Right forelimb (tissue), 1 donor: ENCODE results near the gene NT5M.
"Not testable (repeated sequence)": the region's sequence is repeated elsewhere in the genome, so short reads cannot be mapped to it uniquely, and the experiment has no call there.

Experiments used
- DNase-seq: peaks from one replicate; pipeline ENCODE4 v3.0.0-alpha.2; 2018

The NT5M gene

DNA sequence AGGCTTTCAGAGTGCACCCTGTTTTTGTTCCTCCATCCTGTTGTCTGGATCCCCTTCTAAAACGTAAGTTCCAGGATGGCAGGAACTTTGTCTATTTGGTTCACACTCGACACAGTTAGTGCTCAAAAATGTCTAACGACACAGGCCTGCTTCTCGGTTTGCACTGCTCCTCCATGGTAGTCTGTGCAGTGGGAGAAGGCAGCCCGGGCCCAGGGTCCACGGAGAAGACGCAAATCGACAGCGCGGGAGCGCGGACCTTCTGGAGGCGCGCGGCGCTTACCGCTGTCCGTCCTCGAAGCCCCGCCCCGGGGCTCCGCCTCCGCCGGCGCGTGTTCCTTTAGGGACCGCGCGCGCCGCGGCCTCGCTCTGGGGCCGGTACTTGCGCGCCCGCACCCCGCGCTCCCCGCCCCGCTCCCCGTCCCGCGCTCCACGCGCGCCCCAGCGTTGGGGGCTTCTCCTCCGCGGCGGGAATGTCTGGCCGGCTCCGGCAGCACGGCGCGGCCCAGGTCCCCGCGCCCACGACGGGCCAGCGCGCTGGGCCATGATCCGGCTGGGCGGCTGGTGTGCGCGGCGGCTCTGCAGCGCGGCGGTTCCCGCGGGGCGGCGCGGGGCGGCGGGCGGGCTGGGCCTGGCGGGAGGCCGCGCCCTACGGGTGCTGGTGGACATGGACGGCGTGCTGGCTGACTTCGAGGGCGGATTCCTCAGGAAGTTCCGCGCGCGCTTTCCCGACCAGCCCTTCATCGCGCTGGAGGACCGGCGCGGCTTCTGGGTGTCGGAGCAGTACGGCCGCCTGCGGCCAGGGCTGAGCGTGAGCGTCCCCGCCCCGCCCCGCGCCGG, at the start of gene NT5M:
TSS of gene NT5M (plus strand) at position 364 of the 837 bp plus-strand sequence. CDS start at position 542, 178 bp downstream.
- peak; percentile 86 for DNase-seq

DNA sequence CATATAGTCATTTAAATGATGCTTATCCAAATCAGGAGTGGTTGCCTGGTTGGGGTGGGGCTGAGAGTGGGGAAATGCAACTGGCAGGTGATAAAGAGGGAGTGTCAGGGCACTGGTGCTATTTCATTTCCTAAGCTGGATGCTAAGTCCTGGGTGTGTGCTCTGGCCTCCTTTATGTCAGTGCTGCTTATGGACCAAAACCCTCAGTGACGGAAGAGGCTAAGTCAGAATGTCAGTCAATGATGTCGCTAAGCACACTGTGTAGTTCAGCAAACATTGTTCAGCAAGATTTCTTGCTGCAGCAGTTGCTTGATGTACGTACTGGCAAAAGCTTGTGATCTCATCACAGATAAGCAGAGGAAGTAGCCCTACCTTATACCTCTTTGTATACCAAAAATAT, 49.8 kb upstream of the NT5M start:
- no peak for DNase-seq

DNA sequence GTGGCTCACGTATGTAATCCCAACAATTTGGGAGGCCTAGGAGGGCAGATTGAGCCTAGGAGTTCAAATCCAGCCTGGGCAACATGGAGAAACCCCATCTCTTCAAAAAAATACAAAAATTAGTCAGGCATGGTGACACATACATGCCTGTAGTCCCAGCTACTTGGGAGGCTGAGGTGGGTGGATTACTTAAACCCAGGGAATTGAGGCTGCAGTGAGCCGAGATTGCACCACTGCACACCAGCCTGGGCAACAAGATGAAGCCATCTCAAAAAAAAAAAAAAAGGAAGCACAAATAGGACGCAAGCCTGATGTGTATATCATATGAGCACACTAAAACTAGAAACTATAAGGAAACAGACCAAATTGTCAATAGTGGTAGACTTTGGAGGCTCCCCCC, 49.1 kb upstream of the NT5M start:
- DNase-seq, result no peak

DNA sequence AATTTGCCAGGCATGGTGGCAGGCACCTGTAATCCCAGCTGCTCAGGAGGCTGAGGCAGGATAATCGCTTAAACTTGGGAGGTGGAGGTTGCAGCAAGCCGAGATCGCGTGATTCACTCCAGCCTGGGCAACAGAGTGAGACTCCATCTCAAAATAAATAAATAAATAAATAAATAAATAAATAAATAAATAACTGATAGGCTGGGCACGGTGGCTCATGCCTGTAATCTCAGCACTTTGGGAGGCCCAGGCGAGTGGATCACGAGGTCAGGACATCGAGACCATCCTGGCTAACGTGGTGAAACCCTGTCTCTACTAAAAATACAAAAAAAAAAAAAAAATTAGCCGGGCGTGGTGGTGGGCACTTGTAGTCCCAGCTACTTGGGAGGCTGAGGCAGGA, 47.5 kb upstream of the NT5M start:
- DNase-seq, result not testable (repeated sequence)

DNA sequence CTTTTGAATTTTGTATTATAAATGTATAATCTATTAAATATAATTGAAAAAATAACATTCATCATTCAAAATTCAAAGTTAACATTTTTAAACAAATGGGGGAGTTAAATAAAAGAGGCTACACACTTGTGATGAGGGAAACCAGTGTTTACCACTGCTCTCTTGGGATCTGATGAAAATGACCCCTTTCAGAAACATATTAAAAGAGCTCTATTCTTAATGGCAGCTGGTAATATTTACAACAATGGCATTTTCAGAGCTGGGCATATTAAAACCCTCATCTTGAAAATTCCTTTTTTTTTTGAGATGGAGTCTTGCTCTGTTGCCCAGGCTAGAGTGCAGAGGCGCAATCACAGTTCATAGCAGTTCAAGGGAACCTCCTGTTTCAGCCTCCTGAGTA, 46.9 kb upstream of the NT5M start:
- no peak for DNase-seq

DNA sequence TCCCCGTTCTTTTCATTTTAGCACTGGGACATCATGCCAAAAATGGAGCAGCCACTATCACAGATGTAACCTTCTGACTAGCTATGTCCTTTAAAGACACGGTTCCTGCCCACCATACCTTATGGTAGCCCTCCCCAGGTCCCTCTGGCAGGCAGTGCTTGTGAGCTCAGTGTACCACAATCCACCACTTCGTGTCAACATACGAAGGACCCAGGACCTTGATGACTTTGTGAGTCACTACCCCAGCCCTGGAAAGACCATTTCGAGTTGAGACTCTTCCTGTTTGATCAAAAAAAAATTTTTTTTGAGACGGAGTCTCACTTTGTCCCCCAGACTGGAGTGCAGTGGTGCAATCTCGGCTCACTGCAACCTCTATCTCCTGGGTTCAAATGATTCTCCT, 45.2 kb upstream of the NT5M start:
- no peak for DNase-seq

DNA sequence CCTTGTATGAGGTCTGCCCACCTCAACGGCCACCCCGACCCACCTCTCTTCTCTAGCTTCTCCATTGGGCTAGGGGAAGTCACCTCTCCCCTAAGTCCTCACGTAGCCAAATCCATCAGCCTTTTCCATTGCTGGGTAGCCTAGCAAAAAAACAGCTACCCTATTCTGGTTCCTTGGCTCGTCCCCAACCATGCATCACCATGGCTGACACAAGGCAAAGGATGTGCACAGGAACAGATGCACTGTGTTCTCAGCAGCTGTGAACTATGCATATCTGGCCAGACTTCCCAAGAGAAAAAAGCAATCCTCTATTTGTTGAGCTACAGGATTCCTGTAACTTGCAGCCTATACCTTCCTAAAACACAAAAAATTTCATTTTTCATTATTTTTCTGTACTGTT, 44.2 kb upstream of the NT5M start:
- no peak for DNase-seq

DNA sequence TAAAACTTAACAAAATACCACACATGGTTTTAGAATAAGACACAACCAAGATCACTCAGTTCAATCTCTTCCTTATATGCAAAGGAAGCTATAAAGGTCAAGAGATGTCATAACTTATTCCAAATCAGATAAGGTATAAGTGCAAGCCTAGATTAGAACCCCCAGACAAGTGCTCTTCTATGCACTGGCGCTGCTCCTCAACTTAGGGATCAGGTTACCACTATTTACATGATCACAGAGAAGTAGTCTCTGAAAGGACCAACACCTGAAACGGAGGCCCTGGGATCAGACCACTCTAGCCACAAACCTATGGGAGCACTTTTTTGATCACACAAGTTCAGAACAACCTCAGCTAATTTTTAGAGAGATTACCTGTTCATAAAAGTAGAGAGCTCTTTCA, 38.7 kb upstream of the NT5M start:
- DNase-seq, result no peak

DNA sequence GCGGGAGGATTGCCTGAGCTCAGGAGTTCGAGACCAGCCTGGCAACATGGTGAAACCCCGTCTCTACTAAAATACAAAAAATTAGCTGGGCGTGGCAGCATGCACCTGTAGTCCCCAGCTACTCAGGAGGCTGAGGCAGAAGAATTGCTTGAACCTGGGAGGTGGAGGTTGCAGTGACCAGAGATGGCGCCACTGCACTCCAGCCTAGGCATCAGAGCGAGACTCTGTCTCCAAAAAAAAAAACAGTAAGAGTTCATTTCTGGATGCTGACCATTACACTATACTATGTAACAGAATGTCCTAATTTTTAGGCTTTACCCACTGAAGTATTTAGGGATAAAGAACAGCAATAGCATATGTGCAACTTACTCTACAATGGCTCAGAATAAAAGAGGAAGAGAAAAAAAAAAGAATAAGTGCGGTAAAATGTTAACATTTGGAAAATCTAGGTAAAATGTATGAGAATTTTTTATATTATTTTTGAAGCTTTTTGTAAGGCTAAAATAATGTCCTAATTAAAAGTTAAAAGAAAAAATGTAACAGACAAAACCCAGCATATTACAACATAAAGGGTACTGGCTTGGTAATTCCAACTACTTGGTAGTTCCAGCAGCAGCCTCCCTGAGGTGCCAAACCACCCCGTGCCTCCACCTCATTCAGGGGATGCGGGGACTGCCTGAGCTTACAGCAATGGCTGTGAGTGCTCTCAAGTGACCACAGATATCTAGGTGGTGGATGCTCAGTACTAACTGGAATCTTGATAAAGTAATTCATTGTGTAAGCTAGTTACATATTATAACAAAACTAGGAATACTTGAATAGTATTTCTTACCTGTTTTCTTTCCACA, 33.0 kb upstream of the NT5M start:
- DNase-seq, result no peak

DNA sequence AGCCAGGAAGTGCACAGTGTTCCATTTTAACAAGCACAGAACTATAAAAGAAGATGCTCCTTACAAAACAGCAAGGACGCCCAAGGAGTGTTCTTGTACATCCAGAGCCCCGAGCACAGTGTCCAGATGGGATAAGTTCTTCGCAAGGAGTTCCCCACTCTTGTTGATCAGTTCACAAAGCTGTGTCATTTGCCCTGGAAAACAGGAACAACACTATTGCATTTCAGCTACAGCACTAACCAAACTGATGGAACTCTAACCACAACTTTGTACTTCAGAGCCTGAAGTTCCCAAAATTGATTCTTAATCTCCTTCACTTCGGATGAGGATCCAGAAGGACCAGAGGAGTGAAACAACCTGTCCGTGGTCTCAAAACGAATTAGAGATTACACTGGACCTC, 27.2 kb upstream of the NT5M start:
- no peak for DNase-seq

DNA sequence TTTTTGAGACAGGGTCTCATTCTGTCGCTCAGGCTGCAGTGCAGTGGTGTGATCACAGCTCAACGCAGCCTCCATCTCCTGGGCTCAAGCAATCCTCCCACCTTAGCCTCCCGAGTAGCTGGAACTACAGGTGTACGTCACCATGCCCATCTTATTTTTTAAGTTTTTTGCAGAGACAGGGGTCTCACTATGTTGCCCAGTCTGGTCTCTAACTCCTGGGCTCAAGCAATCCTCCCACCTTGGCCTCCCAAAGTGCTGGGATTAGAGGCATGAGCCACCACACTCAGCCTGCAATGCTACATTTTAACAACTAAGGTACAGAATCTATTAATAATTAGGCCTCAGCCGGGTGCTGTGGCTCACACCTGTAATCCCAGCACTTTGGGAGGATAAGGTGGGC, 25.7 kb upstream of the NT5M start:
- DNase-seq, result not testable (repeated sequence)

DNA sequence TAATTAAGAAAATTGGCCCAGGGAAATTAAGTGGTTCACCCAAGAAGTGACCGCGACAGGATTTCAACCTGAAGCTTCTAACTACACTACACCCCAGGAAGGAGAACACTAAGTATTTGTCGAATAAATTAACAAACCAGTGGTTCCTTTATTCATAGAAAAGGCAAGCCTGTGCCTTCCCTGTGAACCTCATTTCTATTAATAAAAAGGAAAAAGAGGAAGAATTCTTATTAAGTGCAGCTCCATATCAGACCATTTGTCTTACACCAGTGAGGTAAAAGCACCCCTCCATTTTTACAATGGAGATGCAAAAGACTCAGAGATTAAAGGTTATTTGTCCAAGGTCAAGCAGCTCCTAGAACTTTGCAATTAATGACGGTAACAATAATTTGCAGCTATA, 23.9 kb upstream of the NT5M start:
- DNase-seq, result no peak

DNA sequence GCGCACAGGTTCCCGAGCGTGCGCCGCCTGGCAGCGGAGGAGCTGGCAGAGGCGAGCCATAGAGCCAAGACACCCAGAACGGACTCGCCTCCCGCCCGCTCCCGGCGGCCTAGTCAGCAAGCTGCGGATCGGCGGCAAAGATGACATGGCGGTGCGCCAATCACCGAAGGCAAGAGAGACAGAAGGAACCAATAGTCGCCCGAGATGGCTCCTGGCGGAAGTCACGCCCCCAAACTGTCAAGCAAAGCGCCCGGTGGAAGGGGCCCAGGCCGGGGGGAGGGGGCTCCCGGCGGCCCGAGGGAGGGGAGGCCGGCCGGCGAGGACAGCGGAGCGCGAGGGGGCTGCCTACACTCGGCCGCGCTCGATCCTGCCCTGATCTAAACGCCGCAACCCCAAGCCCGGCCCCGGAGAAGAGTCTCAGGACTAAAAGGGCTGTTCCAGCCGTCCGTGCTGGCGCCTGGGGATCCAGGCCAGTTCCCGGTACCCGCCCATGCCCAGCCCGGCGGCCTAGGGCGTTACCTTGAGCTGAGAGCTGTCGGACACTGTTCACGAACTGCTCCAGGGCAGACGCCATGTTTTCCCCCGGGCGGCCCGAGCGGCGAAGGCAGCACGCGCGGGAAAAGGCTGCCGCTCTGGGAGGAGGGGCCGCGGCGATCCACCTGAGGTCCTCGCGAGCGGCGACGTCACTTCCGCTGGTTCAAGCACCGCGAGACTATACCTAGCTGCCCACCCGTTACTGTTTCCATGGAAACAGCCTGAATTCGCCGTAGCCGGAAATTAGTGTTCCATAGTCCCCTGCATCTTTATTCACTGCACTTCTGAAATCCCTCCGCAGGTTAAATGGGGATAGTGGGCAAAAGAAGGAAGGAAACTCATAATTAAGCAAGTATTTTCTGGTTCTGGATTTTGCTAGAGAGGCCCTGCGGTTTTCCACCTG, 22.3 kb upstream of the NT5M start, which contains the start of gene COPS3:
TSS of gene COPS3 (minus strand) at position 634 of the 937 bp plus-strand sequence. CDS start at position 574, 60 bp downstream.
- peak; percentile 97 for DNase-seq

DNA sequence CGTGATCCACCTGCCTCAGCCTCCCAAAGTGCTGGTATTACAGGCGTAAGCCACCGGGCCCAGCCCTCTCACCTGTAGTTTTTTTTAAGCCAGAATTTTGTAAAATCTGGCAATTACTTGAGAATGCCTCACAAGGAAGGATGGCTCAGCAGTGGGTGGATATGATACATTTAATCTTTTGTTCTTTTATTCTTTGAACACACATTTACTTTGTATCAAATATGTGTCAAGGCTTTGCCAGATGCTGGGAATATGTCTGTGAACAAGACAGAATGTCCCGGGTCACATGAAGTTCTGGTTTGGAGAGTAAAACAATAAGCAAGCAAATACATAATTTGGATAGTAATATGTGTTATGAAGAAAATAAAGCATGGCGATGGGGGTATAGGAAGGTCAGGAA, 17.2 kb upstream of the NT5M start:
- DNase-seq, result no peak

DNA sequence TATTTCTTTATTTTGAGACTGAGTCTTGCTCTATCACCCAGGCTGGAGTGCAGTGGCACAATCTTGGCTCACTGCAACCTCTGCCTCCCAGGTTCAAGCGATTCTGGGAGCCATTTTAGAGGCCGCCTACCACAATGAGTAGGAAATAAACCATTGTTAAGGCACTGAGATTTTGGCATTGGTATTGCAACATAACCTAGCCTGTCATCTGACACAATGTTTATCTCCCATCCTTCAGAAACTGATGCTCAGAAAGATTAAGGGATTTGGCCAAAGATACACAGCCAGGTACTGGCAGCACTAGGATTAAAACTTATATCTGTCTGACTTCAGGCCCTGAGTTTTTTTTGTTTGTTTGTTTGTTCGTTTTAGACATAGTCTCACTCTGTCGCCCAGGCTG, 14.1 kb upstream of the NT5M start:
- no peak for DNase-seq

DNA sequence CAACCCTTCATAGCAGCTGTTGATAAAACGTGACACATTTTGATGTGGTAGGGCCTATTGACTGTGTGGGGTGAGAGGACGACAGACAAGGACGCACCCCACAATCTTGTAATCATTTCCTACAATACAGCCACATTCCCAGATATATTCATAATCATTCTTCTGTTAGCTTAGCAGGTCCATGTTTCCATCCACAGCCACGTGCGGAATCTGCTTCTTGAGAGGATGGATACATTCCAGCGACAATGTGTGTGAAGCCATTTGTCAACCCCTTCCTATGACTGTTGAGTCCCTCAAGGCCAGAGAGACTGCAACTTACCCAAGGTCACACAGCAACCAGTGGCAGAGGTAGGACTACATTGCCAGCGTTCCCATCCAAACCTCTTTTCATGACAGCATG, 13.5 kb upstream of the NT5M start:
- DNase-seq, result no peak

DNA sequence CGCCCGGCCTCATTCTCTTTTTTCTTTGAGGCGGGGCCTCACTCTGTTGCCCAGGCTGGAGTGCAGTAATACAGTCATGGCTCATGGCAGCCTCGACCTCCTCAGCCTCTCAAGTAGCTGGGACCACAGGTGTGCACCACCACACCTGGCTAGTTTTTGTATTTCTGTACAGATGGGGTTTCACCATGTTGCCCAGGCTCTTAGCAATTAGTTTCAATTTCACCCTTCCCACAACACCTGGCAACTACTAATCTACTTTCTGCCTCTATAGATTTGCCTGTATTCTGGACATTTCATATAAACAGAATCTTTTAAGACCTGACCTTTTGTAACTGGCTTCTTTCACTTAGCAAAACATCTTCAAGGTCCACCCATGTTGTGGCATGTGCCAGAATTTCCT, 8.0 kb upstream of the NT5M start:
- no peak for DNase-seq

DNA sequence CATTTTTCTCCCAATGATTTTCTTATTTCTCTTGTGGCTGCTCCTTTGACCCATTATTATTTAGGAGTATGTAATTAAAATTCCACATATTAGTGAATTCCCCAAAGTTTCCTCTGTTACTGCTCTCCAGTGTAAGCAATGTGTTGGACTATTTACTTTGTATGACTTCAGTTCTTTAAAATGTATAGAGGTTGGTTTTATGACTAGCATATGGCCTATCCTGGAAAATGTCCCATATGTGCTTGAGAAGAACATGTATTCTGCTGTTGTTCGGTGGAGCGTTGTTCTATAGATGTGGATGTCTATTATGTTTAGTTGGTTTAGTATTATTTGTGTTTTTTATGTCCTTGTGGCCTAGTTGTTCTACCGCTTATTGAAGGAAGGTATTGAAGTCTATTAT, 6.0 kb upstream of the NT5M start:
- no peak for DNase-seq

DNA sequence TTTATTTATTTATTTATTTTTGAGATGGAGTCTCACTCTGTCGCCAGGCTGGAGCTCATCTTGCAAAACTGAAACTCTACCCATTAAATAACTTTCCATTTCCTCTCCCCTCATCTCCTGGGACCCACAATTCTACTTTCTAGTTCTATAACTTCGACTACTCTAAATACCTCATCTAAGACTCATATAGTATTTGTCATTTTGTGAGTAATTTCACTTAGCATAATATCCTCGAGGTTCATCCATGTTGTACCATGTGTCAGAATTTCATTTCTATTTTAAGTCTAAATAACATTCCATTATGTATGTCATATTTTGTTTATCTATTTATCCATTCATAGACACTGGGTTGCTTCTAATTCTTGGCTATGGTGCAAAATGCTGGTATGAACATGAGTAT, 5.1 kb upstream of the NT5M start:
- DNase-seq, result no peak

DNA sequence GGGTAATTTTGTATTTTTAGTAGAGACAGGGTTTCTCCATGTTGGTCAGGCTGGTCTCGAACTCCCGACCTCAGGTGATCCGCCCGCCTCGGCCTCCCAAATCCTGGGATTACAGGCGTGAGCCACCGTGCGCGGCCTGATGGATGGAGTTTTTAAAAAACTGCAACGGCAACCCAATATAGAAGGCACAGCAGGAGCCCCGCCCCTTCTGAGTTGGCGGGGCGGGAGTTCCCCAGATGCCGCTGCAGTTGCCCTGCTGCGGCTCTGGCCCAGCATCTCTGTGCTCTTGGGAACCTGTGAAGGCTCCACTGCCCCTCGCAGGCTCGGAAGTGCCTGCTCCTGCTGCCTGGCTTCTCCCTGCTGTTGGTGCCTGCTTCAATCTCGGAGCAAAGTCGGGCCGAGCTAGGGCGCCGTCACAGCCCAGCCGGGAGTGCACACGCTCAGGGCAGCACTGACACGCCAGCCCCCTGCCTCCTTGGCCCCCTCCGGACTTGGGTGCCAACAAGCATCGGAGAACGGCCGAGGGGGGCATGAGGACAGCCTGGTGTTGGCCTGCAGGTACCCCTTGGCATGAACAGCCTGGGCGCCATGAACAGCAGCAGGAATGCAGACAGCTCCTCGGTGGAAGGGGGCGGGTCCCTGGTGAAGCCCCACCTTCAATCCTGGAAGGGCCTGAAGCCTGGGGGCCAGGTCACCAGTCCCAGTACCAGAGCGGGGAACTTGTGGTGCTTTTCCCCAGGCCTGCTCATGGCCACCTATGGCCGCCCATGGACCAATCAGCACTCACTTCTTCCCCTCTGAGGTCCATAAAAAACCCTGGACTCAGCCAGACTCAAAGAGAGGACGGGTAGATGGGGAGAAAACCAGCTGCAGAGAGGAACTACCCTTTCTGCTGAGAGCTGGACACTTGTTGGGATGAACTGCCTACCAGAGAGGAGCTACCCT, 2.3 kb upstream of the NT5M start:
- peak; percentile 65 for DNase-seq

DNA sequence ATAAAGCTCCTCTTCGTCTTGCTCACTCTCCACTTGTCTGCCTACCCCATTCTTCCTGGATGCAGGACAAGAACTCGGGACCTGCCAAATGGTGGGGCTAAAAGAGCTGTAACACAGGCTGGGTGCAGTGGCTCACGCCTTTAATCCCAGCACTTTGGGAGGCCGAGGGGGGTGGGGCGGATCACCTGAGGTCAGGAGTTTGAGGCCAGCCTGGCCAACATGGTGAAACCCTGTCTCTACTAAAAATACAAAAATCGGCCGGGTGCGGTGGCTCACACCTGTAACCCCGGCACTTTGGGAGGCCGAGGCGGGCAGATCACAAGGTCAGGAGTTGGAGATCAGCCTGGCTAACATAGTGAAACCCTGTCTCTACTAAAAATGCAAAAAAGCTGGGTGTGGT, 1.5 kb upstream of the NT5M start:
- DNase-seq, result not testable (repeated sequence)
